H1 (cell line): ENCODE results near the gene SCYGR4. TPM values are rescaled to one million over a fixed set of nuclear protein-coding genes. Genes with fewer than 3 reads are reported as not detected.

Experiments
- ASH2L ChIP-seq: fragments of 200-600, 300-600 bp; sonication (generic); IDR thresholded peaks from one replicate; pipeline ENCODE4 v1.7.1; 2017; ENCODE audit warnings: low read length
- CHD7 ChIP-seq: fragments of 300-600 bp; sonication (generic); IDR thresholded peaks from 2 replicates; pipeline ENCODE4 v1.7.1; 2012; ENCODE audit warnings: low read length, moderate library complexity, mild to moderate bottlenecking, inconsistent platforms; ENCODE audit not compliant: insufficient replicate concordance
- FOSL1 ChIP-seq: IDR thresholded peaks from 2 replicates; pipeline ENCODE4 v1.6.1; 2011; ENCODE audit warnings: mild to moderate bottlenecking, low read depth, low read length, moderate library complexity; ENCODE audit not compliant: insufficient read depth
- JUND ChIP-seq: IDR thresholded peaks from 2 replicates; pipeline ENCODE4 v1.6.1; 2011; ENCODE audit warnings: mild to moderate bottlenecking, improper control_type of control experiment, low read length
- KDM4A ChIP-seq: IDR thresholded peaks from one replicate; pipeline ENCODE4 v1.7.1; 2012; ENCODE audit warnings: low read depth, mild to moderate bottlenecking, moderate library complexity, low read length, inconsistent platforms; ENCODE audit not compliant: severe bottlenecking
- NANOG ChIP-seq: IDR thresholded peaks from 2 replicates; pipeline ENCODE4 v1.6.1; 2011; ENCODE audit warnings: low read length, low read depth, mild to moderate bottlenecking, inconsistent platforms; ENCODE audit not compliant: insufficient read depth, poor library complexity, severe bottlenecking
- PHF8 ChIP-seq: fragments of 200-600 bp; sonication (generic); conservative IDR thresholded peaks from 2 replicates; pipeline ENCODE4 v1.7.1; 2012; ENCODE audit warnings: low read depth, mild to moderate bottlenecking, inconsistent platforms, low read length, moderate library complexity
- POLR2A ChIP-seq, 2 experiments: IDR thresholded peaks; 1 replicate in 1 of 2; 2 replicates in 1 of 2; pipeline ENCODE4 v1.6.1; 2011; ENCODE audit warnings: low read depth in 2 of 2, low read length in 2 of 2, mild to moderate bottlenecking in 2 of 2; ENCODE audit errors: control extremely low read depth in 1 of 2
- POU5F1 ChIP-seq: IDR thresholded peaks from 2 replicates; pipeline ENCODE4 v1.6.1; 2011; ENCODE audit warnings: low read depth, mild to moderate bottlenecking, low read length, moderate library complexity
- RXRA ChIP-seq: IDR thresholded peaks from 2 replicates; pipeline ENCODE4 v1.6.1; 2011; ENCODE audit warnings: low read depth, mild to moderate bottlenecking, low read length, moderate library complexity; ENCODE audit not compliant: insufficient read depth
- SIRT6 ChIP-seq: IDR thresholded peaks from one replicate; pipeline ENCODE4 v1.7.1; 2012; ENCODE audit warnings: low read length, inconsistent platforms
- TEAD4 ChIP-seq: IDR thresholded peaks from 2 replicates; pipeline ENCODE4 v1.6.1; 2012; ENCODE audit warnings: low read depth, low read length, inconsistent platforms, mixed read lengths
- polyA plus RNA-seq, 7 experiments: library from polyadenylated mRNA; depleted of rRNA in 3 of 7; stranded (reverse) in 5 of 7; unstranded in 2 of 7; fragments of >200 nt in 5 of 7; fragments of 200-250 nt in 2 of 7; gene quantifications; 1 replicate in 5 of 7; 2 replicates in 1 of 7; 4 replicates in 1 of 7; pipeline versions ENCODE4 v1.2.1 to v1.2.3, GENCODE V29; 2011 to 2013; ENCODE audit warnings: missing spikeins in 2 of 7, mixed read lengths in 2 of 7
- total RNA-seq: library from RNA; stranded (reverse); fragmentation: NEBNext Ultra II Directional; extraction: Animal tissue kit (Norgen Biotek cat#: 25700); gene quantifications from 2 replicates; pipeline ENCODE4 v1.2.1, GENCODE V29; 2021

SCYGR4 gene
- total and polyA plus RNA-seq, 2 of the 8 experiments (the other 6 are each of a cell fraction or from before 2014, with no cell fraction given) = not detected

GRCh38 chr2:227654426-227654825 lies 37.1 kb downstream of the SCYGR4 start (continued):
- no peak for TF ChIP-seq CHD7
- no peak for TF ChIP-seq TEAD4
- TF ChIP-seq RXRA = no peak
- no peak for TF ChIP-seq FOSL1
- TF ChIP-seq POU5F1 = no peak
- TF ChIP-seq JUND = no peak
- TF ChIP-seq PHF8 = no peak
- TF ChIP-seq ASH2L = no peak
- no peak for TF ChIP-seq KDM4A
- no peak for TF ChIP-seq SIRT6
- TF ChIP-seq POLR2A (IDR thresholded peaks at IDR 0.05; ENCODE audit: control extremely low read depth in 1 of 2, low read depth in 2 of 2, low read length in 2 of 2) = no peak
- no peak for TF ChIP-seq NANOG
